Hepatocyte (in vitro differentiated cells): Measurements from ENCODE around the gene HPSE2. TPM values are rescaled to one million over a fixed set of nuclear protein-coding genes. Genes with fewer than 3 reads are reported as not detected.

Source experiments
- DNase-seq: peaks from one replicate; pipeline ENCODE4 v3.0.0-alpha.2; 2016; ENCODE audit warnings: low spot score
- H2AFZ ChIP-seq: fragments of 200-600 bp; sonication (generic); 2 replicates; pipeline ENCODE4 v1.6.0; 2016; ENCODE audit warnings: antibody characterized with exemption, mild to moderate bottlenecking
- H3K27ac ChIP-seq: fragments of 200-600 bp; sonication (generic); 2 replicates; pipeline ENCODE4 v1.5.1; 2016; ENCODE audit warnings: mild to moderate bottlenecking
- H3K27me3 ChIP-seq: fragments of 200-600 bp; sonication (generic); 2 replicates; pipeline ENCODE4 v1.6.1; 2016
- H3K36me3 ChIP-seq: fragments of 200-600 bp; sonication (generic); replicated peaks from 2 replicates; pipeline ENCODE4 v1.5.1; 2016; ENCODE audit warnings: low read depth; ENCODE audit not compliant: insufficient read depth
- H3K4me1 ChIP-seq: fragments of 200-600 bp; sonication (generic); 2 replicates; pipeline ENCODE4 v1.5.1; 2016; ENCODE audit warnings: mild to moderate bottlenecking, moderate library complexity; ENCODE audit not compliant: insufficient read depth
- H3K4me2 ChIP-seq: fragments of 200-600 bp; sonication (generic); 2 replicates; pipeline ENCODE4 v1.6.0; 2016
- H3K4me3 ChIP-seq: fragments of 200-600 bp; sonication (generic); 2 replicates; pipeline ENCODE4 v1.5.1; 2016; ENCODE audit warnings: mild to moderate bottlenecking
- H3K79me2 ChIP-seq: fragments of 200-600 bp; sonication (generic); 2 replicates; pipeline ENCODE4 v1.6.0; 2017; ENCODE audit warnings: mild to moderate bottlenecking
- H3K9me2 ChIP-seq: fragments of 200-600 bp; sonication (generic); replicated peaks from 2 replicates; pipeline ENCODE4 v1.6.0; 2017; ENCODE audit warnings: mild to moderate bottlenecking; ENCODE audit not compliant: insufficient read depth
- H3K9me3 ChIP-seq: fragments of 200-600 bp; sonication (generic); 2 replicates; pipeline ENCODE4 v1.5.1; 2016; ENCODE audit warnings: low read depth, mild to moderate bottlenecking
- H4K20me1 ChIP-seq: fragments of 200-600 bp; sonication (generic); 2 replicates; pipeline ENCODE4 v1.6.0; 2016; ENCODE audit warnings: mild to moderate bottlenecking; ENCODE audit not compliant: insufficient read depth, poor library complexity, severe bottlenecking
- CTCF ChIP-seq: fragments of 200-600 bp; sonication (generic); IDR thresholded peaks from 2 replicates; pipeline ENCODE4 v1.5.1; 2016; ENCODE audit warnings: antibody characterized with exemption, mild to moderate bottlenecking; ENCODE audit not compliant: poor library complexity
- EZH2 ChIP-seq: fragments of 200-600 bp; sonication (generic); IDR thresholded peaks from 2 replicates; pipeline ENCODE4 v1.6.1; 2016; ENCODE audit warnings: antibody characterized with exemption, mild to moderate bottlenecking, borderline replicate concordance
- EZH2phosphoT487 ChIP-seq: fragments of 200-600 bp; sonication (generic); IDR thresholded peaks from one replicate; pipeline ENCODE4 v1.6.1; 2018; ENCODE audit warnings: antibody characterized with exemption, mild to moderate bottlenecking, low read depth, moderate library complexity; ENCODE audit not compliant: unreplicated experiment, severe bottlenecking
- WGBS: methylation state at CpG from one replicate; pipeline ENCODE4 v1.1.6; 2016; ENCODE audit warnings: low lambda C conversion rate; ENCODE audit errors: missing lambda C conversion rate; 5-methylcytosine and 5-hydroxymethylcytosine counted together
- polyA plus RNA-seq: library from polyadenylated mRNA; unstranded; fragments of >200 nt; fragmentation: Nextera tagmentation; extraction: Ambion mirVana; gene quantifications from 2 replicates; pipeline ENCODE4 v1.2.1, GENCODE V29; 2016
- total RNA-seq: library from RNA; depleted of rRNA; stranded (reverse); fragments of >200 nt; gene quantifications from 2 replicates; pipeline ENCODE4 v1.2.3, GENCODE V29; 2014

Gene HPSE2
- total and polyA plus RNA-seq, 2 experiments from 2014 or later: 3.7 to 5.7 TPM

GRCh38 chr10:99057936-99058690 lies 177.5 kb downstream of the HPSE2 start:
- H4K20me1 ChIP-seq: no peaks in the 10 kb centered on the region
- no peaks in the 10 kb centered on the region for H3K9me2 ChIP-seq
- no peaks in the 10 kb centered on the region for H3K4me1 ChIP-seq
- H3K27me3 ChIP-seq: no peaks in the 10 kb centered on the region
- no peak for DNase-seq
- H3K9me3 ChIP-seq: no peaks in the 10 kb centered on the region
- no peak for TF ChIP-seq EZH2
- H3K4me3 ChIP-seq: no peak overlapping the region
- no peak overlapping the region for H3K4me2 ChIP-seq
- no peak overlapping the region for H2AFZ ChIP-seq
- no peaks in the 10 kb centered on the region for H3K79me2 ChIP-seq
- no peak overlapping the region for H3K27ac ChIP-seq
- no peaks in the 10 kb centered on the region for H3K36me3 ChIP-seq
- WGBS: 55% methylated on average over 4 of the region's 4 CpGs

GRCh38 chr10:99045671-99046070 lies 190.0 kb downstream of the HPSE2 start:
- H2AFZ ChIP-seq: no peak overlapping the region
- H3K4me2 ChIP-seq: no peak overlapping the region
- H4K20me1 ChIP-seq: no peaks in the 10 kb centered on the region
- H3K4me1 ChIP-seq: no peaks in the 10 kb centered on the region
- H3K79me2 ChIP-seq: no peaks in the 10 kb centered on the region
- no peak overlapping the region for H3K27ac ChIP-seq
- TF ChIP-seq EZH2 (no peak), CTCF (no peak), EZH2phosphoT487 (no peak)
- no peaks in the 10 kb centered on the region for H3K27me3 ChIP-seq
- no peaks in the 10 kb centered on the region for H3K36me3 ChIP-seq
- H3K9me3 ChIP-seq: peaks cover 7% of the 10 kb centered on the region
- no peak overlapping the region for H3K4me3 ChIP-seq
- no peak for DNase-seq
- no peaks in the 10 kb centered on the region for H3K9me2 ChIP-seq

DNA sequence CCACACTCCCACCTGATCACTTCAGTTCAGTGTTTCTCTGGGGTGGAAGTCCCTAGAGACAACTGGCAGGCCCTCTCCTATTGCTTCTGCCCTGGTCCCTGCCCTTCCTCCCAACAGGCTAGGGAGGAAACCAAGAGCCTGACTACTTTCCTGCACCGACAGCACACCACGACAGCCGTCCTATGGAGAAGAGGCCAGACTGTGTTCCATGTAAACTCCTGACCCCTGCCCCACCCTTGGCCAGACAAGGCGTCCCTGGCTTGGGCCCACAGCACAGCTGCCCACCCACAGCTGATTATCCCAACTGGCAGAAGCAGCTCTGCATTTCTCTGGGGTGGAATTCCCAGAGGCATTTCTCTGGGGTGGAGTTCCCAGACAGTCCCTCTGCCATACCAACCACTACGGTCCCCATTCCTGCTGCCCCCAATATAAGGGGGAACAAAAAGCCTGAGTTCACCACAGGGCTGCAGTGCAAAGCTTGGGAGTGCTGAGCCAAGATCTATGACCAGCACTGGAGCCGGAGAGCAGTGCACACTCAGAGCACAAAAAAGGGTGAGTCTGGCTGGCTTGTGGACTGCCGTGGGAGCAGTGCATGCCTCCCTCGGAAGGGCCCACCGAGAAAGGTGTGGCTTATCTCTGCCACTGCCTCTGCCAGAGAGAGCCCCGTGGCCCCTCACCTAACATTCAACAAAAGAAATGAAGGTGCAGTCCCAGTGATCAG lies 193.4 kb downstream of the HPSE2 start:
- Histone ChIP-seq H3K27me3 (no peaks in the 10 kb centered on the region), H3K79me2 (no peaks in the 10 kb centered on the region), H2AFZ (no peak overlapping the region), H3K36me3 (no peaks in the 10 kb centered on the region), H3K4me1 (no peaks in the 10 kb centered on the region), H3K4me2 (no peak overlapping the region), H4K20me1 (no peaks in the 10 kb centered on the region), H3K27ac (no peak overlapping the region), H3K9me3 (peaks cover 7% of the 10 kb centered on the region), H3K9me2 (no peaks in the 10 kb centered on the region), H3K4me3 (no peak overlapping the region)
- WGBS: 92% methylated on average over 10 of the region's 10 CpGs
- DNase-seq: no peak
- no peak for TF ChIP-seq EZH2

DNA sequence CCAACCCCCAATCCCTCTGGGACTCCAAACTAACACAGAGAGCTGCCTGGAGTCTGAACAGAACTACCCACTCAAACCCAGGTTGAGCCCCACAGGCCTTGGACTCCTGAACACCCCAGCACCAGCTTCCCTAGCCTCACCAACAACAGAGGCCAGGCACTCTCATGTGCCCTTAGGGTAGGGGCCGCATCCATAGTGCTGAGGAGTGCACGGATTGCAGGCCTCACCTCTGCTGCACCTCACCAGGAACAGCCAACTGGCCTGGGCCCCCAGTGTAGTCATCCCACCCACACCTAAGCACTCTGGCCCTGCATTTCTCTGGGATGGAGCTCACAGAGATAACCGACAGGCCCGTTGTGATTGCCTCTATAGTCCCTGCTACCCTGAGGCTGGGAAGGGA lies 194.2 kb downstream of the HPSE2 start:
- WGBS: 91% methylated on average over 4 of the region's 4 CpGs

More for the DNA sequence above, 194.2 kb downstream of the HPSE2 start:
- H3K4me1 ChIP-seq: no peaks in the 10 kb centered on the region
- DNase-seq: no peak
- H3K9me2 ChIP-seq: no peaks in the 10 kb centered on the region
- H3K27me3 ChIP-seq: no peaks in the 10 kb centered on the region
- H3K4me3 ChIP-seq: no peak overlapping the region
- peaks cover 7% of the 10 kb centered on the region for H3K9me3 ChIP-seq
- TF ChIP-seq CTCF (no peak), EZH2phosphoT487 (no peak), EZH2 (no peak)
- no peaks in the 10 kb centered on the region for H3K79me2 ChIP-seq
- no peaks in the 10 kb centered on the region for H4K20me1 ChIP-seq
- H2AFZ ChIP-seq: no peak overlapping the region
- H3K36me3 ChIP-seq: no peaks in the 10 kb centered on the region
- H3K27ac ChIP-seq: no peak overlapping the region
- no peak overlapping the region for H3K4me2 ChIP-seq
